ENCODE measurements around the gene CALCOCO1. TPM values are rescaled to one million over a fixed set of nuclear protein-coding genes. Genes with fewer than 3 reads are reported as not detected.
"Not testable (repeated sequence)": the region's sequence is repeated elsewhere in the genome, so short reads cannot be mapped to it uniquely, and the experiment has no call there.

CALCOCO1 gene
- polyA plus RNA-seq, 4 donors: 127 to 141 (median 128) TPM

DNA sequence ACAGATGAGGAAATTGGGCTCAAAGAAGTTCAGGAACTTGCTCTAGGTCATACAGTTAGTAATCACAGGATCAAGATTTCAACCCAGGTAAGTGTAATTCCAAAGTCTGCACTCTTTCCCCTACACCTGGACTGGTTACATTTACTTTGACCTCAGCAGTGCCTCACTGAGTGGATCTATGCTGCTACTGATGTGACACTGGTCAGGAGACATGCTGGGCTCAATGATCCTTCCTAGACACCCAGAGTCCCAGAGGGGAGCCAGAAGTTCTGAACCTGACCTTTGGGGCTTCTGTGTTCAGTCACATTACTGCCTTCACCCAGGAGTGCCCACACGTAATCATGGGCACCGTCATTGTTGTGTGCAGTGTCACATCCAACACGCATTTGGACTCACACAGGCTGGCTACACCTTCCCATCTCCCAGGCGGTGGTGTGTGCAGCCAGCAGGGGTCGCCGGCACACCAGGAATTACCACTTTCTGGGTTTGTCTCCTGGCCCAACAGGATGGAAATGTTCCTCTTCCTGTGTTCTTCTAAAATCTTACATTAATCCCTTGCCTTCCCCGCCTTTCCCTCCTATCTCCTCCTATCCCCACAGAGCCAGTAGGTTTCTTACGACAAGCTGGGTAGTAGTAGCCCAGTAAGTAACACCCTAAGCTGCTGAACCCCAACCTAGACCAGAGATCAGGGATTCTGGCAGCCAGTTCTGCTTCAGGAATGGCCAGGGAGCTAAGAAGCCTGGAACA lies 25.6 kb downstream of the CALCOCO1 start:
- peak in 1 of 4 donors; percentile 69 for DNase-seq (ENCODE audit: low read depth in 4 of 4, low spot score in 3 of 4)

DNA sequence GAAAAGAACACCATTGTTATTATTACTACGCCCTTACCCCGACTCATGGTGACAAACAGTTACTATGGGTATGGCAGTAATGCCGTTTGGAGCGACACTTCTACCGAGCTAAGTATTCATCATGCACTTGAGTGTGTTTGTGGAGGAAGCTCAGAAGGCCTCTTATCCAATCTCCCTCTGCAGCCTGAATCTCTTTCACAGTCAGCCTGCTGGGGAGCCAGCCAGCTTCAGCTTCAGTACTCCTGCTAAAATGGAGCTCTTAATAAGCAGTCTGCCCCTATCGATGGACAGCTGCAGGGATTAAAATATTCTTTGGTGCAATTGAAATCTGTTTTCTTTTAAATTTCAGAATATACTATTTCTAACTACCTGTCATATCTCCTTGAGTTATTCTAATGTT lies 26.7 kb downstream of the CALCOCO1 start:
- no peak for DNase-seq (ENCODE audit: low read depth in 4 of 4, low spot score in 3 of 4)

DNA sequence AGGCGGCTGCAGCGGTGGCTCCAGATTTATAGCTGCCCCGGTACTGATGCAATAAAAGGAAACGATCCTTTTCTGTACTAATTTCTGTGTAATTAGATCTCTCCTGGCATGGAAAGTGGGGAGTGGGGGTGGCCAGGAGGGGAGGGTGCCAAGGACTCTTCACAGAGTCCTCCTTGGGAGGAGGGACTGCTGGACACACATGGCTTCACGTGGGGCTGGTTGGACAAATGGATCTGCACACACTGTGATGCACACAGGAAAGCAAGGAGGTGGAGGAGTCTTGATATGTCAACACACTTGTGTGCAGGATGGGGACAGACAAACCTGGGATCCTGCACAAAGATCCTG lies 27.6 kb downstream of the CALCOCO1 start:
- no peak for DNase-seq (ENCODE audit: low read depth in 4 of 4, low spot score in 3 of 4)

DNA sequence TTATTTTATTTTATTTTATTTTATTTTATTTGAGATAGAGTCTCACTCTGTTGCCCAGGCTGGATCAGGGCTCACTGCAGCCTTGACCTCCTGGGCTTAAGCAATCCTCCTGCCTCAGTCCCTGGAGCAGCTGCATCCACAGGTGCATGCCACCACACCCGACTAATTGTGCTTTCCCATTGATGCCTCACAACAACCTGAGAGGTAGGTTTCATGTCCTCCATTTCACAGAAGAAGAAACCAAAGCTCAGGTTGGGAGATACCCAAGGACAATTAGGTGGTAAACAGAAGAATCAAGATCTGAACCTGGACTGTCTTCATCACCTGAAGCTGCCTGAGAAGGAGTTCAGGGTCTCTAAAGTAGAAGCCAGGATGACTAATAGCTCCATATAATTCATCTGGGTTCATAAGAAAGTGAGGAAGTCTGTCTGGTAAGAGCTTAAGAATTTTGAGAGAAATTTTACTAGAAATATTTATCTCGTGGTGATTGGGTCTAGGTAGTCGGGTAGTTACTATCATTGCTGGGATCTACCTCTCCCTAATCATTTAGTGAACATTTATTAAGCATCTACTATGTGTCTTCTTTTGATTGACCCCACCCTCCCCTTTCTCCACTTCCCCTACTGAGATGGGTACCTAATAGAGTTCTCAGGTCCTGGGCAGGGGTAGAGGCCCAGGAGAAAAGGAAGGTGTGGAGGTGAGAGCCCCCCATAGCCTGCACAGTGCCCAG lies 28.1 kb downstream of the CALCOCO1 start:
- DNase-seq (ENCODE audit: low read depth in 4 of 4, low spot score in 3 of 4): no peak

DNA sequence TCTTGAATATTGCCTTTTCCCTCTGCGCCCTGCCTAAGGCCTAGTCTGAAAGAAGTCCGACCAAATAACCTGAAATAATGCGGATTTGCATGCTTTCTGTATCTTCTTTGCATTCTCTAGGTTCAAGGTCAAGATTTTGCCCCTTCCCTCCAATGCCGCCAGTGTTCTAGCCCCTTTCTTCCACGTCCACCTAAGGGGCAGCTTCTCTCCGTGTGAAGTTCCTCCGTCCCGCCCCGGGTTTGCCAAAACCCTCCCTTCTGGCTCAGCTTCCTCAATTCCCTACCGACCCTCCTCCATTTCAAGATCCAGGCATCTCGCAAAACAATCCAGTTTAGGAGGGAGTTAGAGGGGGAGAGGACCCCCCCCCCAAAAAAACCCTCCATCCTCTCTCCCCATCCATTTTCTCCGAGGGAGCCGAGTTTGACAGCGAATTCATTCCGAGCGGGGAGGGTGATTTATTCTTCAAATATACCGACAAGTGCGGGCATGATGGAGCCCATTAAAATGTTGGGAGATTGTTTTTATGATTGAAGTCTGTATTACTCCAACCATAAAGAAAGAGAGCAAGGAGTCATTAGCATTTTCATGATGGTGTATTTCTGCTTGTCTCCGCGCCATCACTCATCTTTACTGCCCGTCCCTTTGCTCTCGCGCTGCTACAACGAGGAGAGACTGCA lies 30.5 kb downstream of the CALCOCO1 start:
- DNase-seq (ENCODE audit: low read depth in 4 of 4, low spot score in 3 of 4): no peak

DNA sequence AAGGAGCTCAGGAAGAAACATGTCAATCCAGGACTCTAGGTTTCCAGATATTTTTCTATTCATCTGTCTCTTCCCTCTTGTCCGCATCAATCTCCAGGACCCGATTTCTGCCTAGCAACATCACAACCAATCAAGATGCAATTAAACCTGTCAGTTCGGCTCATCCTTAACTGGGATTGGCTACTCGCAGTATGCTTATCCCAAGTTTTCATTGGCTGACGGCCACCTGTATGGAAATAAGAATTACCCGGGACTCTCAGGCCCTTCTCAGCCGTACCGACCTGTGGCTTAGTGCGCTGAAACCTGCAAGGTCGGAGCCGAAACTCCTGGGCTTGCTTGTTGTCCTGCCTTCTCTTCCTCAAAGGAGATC lies 31.0 kb downstream of the CALCOCO1 start:
- DNase-seq (ENCODE audit: low read depth in 4 of 4, low spot score in 3 of 4): peak in 2 of 4 donors; percentile 71 to 87

DNA sequence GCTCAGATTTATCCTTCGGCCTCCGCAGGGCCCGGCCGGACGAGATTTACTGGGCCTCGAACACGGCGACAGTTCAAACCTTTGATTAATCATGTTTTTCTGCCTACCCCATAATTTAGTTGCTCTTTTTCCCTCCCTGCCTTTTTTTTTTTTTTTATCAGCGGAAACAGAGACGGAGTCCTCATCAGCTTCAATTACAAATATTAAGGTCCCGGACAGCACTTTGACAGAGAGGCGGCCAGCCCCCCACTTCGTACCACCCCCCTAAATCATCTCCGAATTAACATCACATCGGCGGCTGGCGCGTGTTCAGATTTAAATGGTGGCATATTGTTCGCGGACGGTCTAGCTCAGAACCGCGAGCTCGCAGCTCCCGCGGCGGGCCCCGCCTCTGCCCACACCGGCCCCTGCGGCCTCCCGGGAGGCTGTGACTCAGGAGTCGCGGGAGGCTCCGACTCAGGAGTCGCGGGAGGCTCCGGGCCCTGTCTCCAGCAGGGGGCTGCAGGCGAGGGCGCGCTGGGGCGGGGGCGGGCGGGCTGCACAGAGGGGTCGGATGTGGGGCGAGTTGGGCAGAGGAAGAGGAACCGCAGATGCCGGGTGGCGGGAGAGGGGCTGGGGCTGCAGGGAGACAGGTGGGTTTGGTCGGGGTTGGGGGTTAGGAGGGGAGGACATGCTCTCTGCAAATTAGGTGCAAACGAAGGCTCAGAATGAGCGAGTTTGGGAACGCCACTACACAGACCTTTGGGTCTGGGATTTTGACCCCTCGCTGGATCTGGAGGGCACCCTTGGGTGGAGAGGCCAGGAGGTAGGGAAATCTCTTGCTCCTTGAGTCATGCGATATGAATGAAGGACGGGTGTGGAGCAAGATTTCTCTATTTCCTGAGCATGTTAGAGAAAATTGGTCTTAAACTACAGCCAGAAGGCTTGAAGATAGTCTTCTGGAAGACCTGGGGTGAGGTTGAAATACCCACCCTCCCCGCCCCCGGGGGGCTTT lies 31.8 kb downstream of the CALCOCO1 start:
- no peak for DNase-seq (ENCODE audit: low read depth in 4 of 4, low spot score in 3 of 4)

DNA sequence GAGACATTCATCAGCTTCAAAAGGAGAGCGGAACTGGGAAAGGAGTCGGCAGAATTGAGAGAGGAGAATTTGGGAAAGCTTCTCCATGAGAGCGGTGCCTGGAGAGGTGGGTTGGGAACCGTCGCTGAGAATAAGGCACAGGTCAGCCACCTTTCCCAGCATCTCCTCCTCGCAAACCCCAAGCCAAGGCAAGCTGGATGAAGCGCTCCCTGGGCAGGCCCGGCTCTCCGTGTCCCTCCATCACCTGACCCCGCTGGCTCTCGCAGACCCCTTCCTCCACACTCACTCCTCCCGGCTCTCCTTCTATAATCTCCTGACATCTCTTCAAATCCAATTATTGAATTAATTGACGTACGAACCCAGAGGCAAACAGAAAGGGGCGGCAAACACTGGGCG lies 32.5 kb downstream of the CALCOCO1 start:
- no peak for DNase-seq (ENCODE audit: low read depth in 4 of 4, low spot score in 3 of 4)

DNA sequence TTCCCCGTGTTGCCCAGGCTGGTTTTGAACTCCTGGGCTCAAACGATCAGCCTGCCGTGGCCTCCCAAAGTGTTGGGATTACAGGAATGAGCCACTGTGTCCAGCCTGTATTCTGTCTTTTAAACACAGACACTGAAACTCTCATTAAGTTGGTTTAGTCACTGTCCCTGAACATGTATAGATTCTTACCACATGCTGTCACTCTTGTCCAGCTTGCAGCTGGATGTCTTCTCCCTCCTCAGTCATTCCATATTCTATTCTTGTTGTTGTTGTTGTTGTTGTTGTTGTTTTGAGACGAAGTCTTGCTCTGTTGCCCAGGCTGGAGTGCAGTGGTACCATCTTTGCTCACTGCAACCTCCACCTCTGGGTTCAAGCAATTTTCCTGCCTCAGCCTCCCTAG lies 39.1 kb downstream of the CALCOCO1 start:
- DNase-seq (ENCODE audit: low read depth in 4 of 4, low spot score in 3 of 4): no peak

DNA sequence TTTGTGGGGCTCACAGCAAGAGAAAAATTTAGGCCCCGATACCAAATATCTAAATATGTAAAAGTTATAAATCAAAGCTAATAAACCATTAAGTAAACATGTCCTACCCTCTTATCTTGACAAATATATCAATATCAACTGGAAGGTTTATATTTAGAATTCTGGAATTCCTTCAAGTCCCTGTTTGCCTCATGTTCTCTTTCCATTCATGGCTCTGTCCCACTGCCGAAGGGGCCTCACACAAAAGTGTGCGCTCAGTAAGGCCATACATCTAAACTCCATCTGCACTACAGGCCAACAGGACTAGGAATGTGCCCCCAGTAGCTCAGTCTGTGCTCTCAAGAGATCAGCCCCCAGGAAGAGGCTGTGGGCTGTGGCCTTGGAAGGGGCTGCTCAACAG lies 40.8 kb downstream of the CALCOCO1 start:
- DNase-seq (ENCODE audit: low read depth in 4 of 4, low spot score in 3 of 4): no peak

DNA sequence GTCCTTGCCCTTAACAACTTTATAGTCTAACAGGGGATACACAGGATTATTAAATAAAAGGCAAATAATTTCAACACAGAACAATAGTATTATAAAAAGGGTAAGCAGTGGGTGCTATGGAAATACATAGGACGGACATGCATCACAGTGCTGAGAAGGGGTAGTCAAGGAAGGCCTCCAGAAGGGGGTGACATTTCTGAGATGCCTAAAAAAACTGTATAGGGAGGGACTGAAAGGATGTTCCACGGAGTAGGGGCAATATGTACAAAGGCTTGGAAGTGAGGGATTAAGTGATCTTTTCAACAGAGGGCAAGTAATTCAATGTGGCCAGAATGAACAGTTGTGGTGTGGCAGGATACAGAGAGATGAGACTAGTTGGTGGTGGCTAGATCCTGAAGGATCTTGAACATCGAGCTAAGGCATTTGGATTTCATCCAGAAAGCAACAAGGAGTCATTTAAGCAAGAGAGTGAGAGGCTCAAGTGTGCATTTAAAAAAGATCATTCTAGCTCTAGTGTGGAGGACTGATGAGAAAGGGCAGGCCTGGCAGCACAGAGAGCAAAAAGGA lies 42.5 kb downstream of the CALCOCO1 start:
- no peak for DNase-seq (ENCODE audit: low read depth in 4 of 4, low spot score in 3 of 4)

DNA sequence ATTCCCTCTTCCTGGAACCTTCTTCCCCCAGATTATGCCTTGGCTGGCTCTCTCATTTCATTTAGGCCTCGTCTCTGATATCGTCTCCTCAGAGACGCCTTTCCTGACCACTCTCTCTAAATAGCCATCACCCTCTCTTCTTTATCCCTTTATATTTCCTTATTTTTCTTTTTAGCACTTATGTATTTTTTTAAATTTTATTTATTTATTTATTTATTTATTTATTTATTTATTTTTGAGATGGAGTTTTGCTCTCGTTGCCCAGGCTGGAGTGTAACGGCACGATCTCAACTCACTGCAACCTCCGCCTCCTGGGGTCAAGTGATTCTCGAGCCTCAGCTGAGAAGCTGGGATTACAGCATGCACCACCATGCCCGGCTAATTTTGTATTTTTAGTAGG lies 43.3 kb downstream of the CALCOCO1 start:
- DNase-seq (ENCODE audit: low read depth in 4 of 4, low spot score in 3 of 4): no peak

DNA sequence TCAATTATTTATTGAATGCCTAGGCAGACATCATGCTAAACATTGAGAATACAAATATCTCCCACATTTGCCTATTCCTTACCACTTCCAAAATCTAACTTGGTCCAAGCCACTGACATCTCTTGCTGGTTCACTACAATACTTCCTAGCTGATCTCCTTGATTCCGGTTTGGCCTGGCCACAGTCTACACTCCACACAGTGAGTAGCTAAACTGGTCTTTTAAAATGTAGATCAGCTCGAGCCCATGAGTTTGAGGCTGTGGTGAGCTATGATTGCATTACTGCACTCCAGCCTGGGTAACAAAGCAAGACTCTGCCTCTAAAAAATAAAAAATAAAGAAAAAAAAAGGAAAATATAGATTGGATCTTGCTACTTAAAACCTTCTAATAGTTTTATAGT lies 43.8 kb downstream of the CALCOCO1 start:
- DNase-seq (ENCODE audit: low read depth in 4 of 4, low spot score in 3 of 4): no peak

DNA sequence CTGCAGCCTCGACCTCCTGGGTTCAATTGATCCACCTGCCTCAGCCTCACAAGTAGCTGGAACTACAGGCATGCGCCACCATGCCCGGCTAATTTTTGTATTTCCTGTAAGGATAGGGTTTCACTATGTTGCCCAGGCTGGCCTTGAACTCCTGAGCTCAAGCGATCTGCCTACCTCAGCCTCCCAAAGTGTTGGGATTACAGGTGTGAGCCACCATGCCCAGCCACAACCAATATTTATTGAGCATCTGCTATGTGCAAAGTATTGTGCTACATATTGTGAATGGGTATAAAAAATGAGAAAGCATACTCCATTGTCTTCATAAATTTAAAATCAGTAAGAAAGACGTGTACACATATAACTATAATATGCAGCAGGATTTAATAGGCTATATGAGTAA lies 47.2 kb downstream of the CALCOCO1 start:
- DNase-seq (ENCODE audit: low read depth in 4 of 4, low spot score in 3 of 4): not testable (repeated sequence)

DNA sequence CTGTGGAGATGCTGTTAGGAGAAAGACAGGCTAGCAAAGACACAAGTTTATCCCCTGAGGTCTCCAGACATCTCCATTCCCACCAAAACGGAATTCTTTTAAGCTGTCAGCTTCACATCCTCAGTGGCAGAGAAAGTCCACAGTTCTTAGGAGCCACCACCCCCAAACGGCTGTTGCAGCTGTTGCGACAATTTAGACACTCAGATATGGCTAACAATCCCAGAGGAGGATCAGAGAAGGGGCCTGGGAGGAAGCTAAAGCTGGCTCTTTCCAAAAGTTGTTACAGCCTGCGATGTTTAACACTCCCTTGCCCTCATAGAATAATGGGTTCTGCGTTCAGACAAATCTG lies 49.5 kb downstream of the CALCOCO1 start:
- no peak for DNase-seq (ENCODE audit: low read depth in 4 of 4, low spot score in 3 of 4)

DNA sequence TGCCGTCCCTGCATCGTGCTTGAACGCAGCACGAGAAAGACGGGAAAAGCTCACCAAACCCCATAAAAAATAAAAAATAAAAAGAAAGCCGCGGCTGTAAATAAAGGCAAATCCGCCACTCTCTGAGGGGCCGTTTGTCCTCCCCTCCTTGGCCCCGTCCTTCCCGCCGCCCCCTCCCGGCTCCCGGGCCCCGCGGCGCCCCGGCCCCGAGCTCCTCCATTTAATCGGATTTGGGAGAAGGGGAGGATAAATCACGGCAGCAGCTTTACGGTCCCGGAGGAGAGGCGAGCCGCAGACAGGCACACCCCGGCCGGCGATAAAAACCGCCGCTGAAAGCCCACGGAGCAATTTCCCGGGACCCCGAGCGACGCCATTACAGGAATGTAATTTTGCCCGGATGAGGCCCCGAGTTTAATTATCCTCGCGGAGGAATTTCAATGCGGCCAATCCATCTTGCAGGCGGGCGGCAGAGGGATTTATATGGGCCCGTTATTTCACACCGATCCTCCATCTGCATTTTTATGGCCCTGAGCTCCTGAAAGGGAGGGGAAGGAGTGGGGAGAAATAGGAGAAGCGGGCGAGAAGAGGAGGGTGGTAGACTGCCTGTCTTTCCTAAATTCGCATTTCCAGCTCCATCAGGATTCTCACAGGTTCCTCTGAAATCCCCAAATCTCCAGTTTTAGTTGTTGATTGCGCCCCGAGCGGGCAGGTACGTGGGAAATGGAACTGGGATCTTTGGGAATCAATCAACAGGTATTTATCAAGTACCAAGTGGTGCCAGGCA lies 50.0 kb downstream of the CALCOCO1 start:
- DNase-seq (ENCODE audit: low read depth in 4 of 4, low spot score in 3 of 4): no peak

DNA sequence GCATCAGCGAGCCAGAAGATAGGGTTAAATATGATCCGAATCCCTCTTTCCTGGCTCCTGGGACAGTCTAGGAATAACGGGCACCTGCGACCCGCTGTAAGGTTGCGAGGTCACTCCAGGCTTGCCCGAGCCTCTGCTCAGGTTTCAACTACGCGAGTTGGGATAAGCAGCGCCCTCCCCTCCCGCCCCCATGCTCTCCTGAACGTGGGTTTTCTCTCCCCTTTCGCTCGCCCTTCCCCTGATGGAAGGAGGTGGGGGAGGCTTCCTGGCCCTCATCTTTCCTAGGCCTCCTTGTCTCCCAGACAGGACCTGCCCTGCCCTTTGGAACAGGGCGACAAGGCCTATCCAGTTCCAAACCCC lies 50.6 kb downstream of the CALCOCO1 start:
- DNase-seq (ENCODE audit: low read depth in 4 of 4, low spot score in 3 of 4): peak in 1 of 4 donors; percentile 67

DNA sequence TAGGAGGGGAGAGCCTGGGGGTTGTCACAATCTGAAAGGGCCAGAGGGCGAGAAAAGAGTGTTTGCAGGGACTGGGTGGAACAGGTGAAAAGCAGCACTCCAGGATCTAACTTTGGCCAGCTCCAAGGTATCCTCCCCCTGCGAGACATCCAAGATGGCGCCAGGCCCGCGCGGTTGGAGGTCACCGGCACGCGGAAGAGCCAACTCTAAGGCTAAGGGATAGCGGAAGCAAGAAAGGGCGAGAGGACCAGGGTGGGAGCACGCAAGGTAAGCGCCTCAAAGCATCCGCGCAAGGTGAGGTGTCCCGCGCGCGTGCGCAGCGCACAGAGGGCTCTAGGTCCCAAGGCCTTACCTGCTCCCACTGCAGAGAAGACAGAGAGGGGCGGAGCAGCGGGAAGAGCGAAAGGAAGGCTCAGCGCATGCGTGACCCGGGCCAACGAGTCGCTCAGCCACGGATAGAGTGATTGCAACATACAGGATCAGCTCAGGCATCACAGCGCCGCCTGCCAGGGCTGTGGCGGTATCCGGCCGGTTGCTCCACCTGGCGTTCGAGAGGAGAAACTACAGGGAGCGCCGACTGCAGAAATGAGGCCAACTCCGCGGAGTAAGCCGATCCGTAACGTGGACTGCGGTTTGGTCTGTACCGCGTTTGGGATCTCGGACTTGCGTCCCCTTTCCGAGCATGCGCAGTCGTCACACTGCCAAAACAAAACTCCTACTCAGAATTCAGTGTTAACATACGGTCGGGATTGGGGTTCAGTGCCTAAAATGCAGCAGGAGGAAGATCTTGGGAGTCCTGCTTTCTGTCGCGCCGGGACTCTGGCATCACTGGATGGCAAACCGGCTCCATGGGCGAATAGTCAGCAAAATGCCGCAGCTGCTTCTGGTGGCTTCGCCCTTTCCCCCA lies 51.3 kb downstream of the CALCOCO1 start, which contains the start of gene ATP5MC2:
ATP5MC2 (minus strand) TSS at position 383 of the 907 bp plus-strand sequence. CDS start 3,469 bp downstream, outside the sequence.
- DNase-seq (ENCODE audit: low read depth in 4 of 4, low spot score in 3 of 4): peak; percentile 96 to 99 (median 98)

Data from right renal pelvis (tissue), 4 donors.